ENCODE data around the gene ZYG11B.
"Not testable (repeated sequence)": the region's sequence is repeated elsewhere in the genome, so short reads cannot be mapped to it uniquely, and the experiment has no call there.

The ZYG11B gene

DNA sequence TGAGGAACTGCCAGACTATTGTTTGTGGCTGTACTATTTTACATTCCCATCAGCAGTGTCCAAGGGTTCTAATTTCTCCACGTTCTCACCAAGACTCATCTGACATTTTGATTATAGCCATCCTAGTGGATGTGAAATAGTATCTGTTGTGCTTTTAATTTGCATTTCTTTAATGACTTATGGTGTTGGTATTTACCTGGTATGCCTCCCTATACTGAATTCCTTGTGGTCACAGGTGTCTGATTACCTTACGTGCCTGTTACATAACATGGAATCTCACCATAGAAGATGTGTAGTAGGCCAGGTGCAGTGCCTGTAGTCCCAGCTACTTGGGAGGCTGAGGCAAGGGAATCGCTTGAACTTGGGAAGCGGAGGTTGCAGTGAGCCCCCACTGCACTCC is 129.8 kb downstream of the ZYG11B start:
- no peak for DNase-seq

DNA sequence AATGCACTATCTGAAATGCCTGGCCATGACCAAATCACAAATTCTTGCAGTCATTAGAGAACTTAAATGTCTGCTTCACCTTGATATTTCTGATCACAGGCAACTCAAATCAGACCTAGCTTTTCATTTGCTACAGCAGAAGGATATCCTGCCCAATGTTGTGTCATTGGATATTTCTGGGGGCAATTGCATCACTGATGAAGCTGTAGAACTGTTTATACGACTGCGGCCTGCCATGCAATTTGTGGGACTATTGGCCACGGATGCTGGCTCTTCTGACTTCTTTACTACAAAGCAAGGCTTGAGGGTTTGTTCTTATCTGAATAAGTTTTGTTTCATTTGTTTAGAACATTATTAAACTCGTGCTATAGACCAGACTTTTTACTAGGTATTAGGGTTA is 131.2 kb downstream of the ZYG11B start:
- no peak for DNase-seq

DNA sequence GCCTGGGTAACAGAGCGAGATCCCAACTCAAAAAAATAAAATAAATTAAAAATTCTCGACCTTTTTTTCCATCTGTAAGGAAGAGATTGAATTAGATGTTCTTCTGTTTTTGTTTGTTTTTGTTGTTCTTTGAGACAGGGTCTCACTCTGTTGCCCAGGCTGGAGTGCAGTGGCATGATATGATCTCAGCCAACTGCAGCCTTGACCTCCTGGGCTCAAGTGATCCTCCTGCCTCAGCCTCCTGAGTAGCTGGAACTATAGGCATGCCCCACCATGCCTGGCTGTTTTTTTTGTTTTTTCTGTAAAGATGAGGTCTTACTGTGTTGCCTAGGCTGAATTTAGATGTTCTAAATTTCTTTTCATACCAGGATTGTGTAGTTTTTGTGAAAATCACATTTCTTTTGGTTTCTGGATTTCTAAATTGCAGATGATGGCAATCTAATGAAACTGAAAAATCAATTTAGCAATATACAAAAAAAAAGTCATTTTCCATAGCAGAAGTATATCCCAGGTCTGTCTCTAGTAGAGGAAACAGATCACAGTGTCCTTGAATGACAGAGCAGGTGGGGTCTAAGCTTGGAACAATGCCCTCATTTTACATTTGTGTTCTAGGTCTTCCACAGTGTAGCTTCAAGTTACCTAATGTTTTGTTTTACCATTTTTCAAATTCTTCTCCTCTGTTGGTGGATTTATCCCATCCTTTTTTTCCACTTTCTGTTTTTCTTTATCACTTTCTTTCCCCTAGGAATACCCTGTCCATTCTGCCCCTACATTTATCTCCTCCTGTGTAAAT is 136.6 kb downstream of the ZYG11B start:
- DNase-seq = no peak

DNA sequence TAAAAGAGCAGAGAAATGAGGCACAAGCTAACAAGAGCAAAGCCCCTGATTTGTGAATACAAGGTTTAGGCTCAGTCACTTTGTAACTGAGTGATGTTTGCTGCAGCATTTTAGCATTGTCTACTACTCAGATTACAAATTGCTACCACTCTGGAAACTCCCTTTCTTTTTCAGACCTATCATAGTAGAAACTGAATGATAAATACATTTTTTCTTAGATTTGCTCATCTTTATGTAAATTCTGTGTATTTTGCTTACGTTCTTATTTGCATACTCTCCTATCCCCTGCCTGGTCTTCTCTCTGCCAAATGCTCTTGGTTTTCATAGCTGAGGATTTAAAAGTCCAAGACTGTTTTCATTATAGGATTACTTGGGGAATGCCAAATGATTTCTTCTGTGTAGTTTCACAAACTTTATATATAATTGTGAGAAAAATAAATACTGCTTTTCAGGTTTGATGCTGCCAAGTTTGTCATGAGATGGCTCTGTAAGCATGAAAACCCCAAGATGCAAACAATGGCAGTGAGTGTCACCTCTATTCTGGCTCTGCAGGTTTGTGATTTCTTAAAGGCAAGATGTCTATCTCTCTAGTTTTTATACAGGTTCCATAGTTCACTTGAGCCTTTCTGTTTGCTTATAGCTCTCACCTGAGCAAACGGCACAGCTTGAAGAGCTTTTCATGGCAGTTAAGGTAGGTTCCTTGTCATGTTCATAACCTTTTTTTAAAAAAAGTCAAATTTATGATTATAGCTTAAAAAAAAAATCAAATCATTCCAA is 141.0 kb downstream of the ZYG11B start:
- no peak for DNase-seq

DNA sequence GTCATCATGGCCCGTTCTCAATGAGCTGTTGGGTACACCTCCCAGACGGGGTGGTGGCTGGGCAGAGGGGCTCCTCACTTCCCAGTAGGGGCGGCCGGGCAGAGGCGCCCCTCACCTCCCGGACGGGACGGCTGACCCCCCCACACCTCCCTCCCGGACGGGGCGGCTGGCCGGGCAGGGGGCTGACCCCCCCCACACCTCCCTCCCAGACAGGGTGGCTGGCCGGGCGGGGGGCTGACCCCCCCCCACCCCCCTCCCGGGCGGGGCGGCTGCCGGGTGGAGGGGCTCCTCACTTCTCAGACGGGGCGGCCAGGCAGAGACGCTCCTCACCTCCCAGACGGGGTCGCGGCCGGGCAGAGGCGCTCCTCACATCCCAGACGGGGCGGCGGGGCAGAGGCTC is 143.5 kb downstream of the ZYG11B start:
- DNase-seq = not testable (repeated sequence)

DNA sequence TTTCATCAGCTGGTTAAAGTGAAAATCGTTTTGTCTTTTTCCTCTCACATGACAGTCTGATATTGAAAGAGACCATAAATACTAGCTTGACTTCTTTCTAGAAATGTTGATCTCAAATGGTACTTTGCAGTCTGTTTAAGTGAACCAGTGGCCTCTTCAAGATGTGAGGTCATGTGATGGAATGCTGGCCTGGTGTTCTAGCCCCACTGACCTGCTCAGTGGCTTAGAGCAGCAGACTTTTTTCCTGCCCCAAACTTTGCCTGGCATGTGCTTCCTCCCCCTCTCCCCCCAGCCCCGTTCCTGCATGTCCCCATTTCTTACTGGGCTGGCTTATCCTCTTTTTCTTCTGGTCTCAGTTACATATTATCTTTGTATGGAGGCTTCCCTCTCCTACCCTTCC is 150.6 kb downstream of the ZYG11B start:
- no peak for DNase-seq
